ENCODE data around the gene CLDN19.
"Not testable (repeated sequence)": the region's sequence is repeated elsewhere in the genome, so short reads cannot be mapped to it uniquely, and the experiment has no call there.

The CLDN19 gene

GRCh38 chr1:42737986-42738677, 1.9 kb downstream of the CLDN19 start:
- no peak for FAIRE-seq
- no peak for TF ChIP-seq POLR2A (IDR thresholded peaks at IDR 0.05; ENCODE audit: low read depth, low read length)
- DNase-seq (ENCODE audit: insufficient read length, low spot score), result no peak

- no peak for DNase-seq (ENCODE audit: insufficient read length, low spot score)
- no peak for FAIRE-seq
- no peak for TF ChIP-seq POLR2A (IDR thresholded peaks at IDR 0.05; ENCODE audit: low read depth, low read length)
These were observed 2.8 kb downstream of the CLDN19 start for GRCh38 chr1:42737257-42737656.

- FAIRE-seq, result no peak
- no peak for DNase-seq (ENCODE audit: insufficient read length, low spot score)
- TF ChIP-seq POLR2A (IDR thresholded peaks at IDR 0.05; ENCODE audit: low read depth, low read length), result no peak
These were observed 3.4 kb downstream of the CLDN19 start for GRCh38 chr1:42736571-42737200.

- no peak for TF ChIP-seq POLR2A (IDR thresholded peaks at IDR 0.05; ENCODE audit: low read depth, low read length)
- no peak for FAIRE-seq
- peak; percentile 60 for DNase-seq (ENCODE audit: insufficient read length, low spot score)
These were observed 3.9 kb downstream of the CLDN19 start for GRCh38 chr1:42736152-42736551.

- DNase-seq (ENCODE audit: insufficient read length, low spot score) (no peak), FAIRE-seq (no peak)
- no peak for TF ChIP-seq POLR2A (IDR thresholded peaks at IDR 0.05; ENCODE audit: low read depth, low read length)
These were observed 4.4 kb downstream of the CLDN19 start for GRCh38 chr1:42735477-42736105.

- no peak for FAIRE-seq
- TF ChIP-seq POLR2A (IDR thresholded peaks at IDR 0.05; ENCODE audit: low read depth, low read length), result no peak
These were observed 5.0 kb downstream of the CLDN19 start for GRCh38 chr1:42735056-42735455.

GRCh38 chr1:42734201-42735035, 5.6 kb downstream of the CLDN19 start:
- DNase-seq (ENCODE audit: insufficient read length, low spot score) (no peak), FAIRE-seq (no peak)
- TF ChIP-seq POLR2A (IDR thresholded peaks at IDR 0.05; ENCODE audit: low read depth, low read length), result no peak

More at GRCh38 chr1:42735056-42735455, 5.0 kb downstream of the CLDN19 start:
- DNase-seq (ENCODE audit: insufficient read length, low spot score), result no peak

- TF ChIP-seq POLR2A (IDR thresholded peaks at IDR 0.05; ENCODE audit: low read depth, low read length), result no peak
- DNase-seq (ENCODE audit: insufficient read length, low spot score) (no peak), FAIRE-seq (no peak)
These were observed 6.4 kb downstream of the CLDN19 start for GRCh38 chr1:42733415-42734200.

- no peak for FAIRE-seq
- DNase-seq (ENCODE audit: insufficient read length, low spot score), result no peak
- TF ChIP-seq POLR2A (IDR thresholded peaks at IDR 0.05; ENCODE audit: low read depth, low read length), result no peak
These were observed 7.8 kb downstream of the CLDN19 start for GRCh38 chr1:42732126-42732680.

- TF ChIP-seq POLR2A (IDR thresholded peaks at IDR 0.05; ENCODE audit: low read depth, low read length), result no peak
- DNase-seq (ENCODE audit: insufficient read length, low spot score) (no peak), FAIRE-seq (no peak)
These were observed 8.5 kb downstream of the CLDN19 start for GRCh38 chr1:42731585-42731984.

GRCh38 chr1:42730988-42731387, 9.0 kb downstream of the CLDN19 start:
- DNase-seq (ENCODE audit: insufficient read length, low spot score) (no peak), FAIRE-seq (no peak)

GRCh38 chr1:42730002-42730401, 10.0 kb downstream of the CLDN19 start:
- FAIRE-seq (no peak), DNase-seq (ENCODE audit: insufficient read length, low spot score) (no peak)
- no peak for TF ChIP-seq POLR2A (IDR thresholded peaks at IDR 0.05; ENCODE audit: low read depth, low read length)

More at GRCh38 chr1:42730988-42731387, 9.0 kb downstream of the CLDN19 start:
- TF ChIP-seq POLR2A (IDR thresholded peaks at IDR 0.05; ENCODE audit: low read depth, low read length), result no peak

- not testable (repeated sequence) for DNase-seq (ENCODE audit: insufficient read length, low spot score); FAIRE-seq
These were observed 14.2 kb downstream of the CLDN19 start for GRCh38 chr1:42725820-42726219.

Data from H54 (cell line).